AML-193 (cell line): Measurements from ENCODE around the gene MYOC.
"Not testable (repeated sequence)": the region's sequence is repeated elsewhere in the genome, so short reads cannot be mapped to it uniquely, and the experiment has no call there.

ENCODE experiments used
- DNase-seq, 2 experiments: peaks; one replicate each; lab custom pipeline; 2025; lab: John Stamatoyannopoulos, UW

Gene MYOC

DNA sequence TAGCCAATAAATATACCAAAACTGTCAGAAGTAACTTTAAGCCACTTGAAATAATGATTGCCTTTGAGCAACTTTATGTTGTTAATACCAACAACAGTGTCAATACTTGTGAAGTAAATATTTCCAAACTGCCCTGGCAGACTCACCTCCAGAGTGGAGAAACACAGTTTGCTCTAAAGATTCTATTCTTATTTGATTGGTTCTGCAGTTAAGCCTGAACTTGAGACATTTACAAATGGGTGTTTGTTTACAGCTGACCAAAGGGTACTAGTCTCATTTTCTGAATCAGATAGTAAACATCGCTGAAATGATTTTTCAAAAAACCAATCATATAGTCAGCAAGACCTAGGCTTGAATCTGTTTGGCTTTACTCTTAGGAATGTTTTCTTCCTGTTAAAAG is 1.3 kb upstream of the MYOC start:
- no peak for DNase-seq

DNA sequence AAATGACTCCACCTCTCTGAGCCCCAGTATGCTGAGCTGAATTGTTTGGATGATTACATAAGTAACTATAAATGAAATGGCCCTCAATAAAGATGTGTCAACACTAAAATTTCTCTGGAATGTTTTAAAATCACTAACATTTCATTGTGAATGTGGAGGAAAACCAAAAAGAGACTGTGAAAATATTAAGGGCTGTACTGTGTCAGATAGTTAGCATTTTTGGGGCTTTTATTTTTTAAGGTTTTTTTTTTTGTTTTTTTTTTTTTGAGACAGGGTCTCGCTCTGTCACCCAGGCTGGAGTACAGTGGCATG is 6.3 kb downstream of the MYOC start:
- DNase-seq = no peak

DNA sequence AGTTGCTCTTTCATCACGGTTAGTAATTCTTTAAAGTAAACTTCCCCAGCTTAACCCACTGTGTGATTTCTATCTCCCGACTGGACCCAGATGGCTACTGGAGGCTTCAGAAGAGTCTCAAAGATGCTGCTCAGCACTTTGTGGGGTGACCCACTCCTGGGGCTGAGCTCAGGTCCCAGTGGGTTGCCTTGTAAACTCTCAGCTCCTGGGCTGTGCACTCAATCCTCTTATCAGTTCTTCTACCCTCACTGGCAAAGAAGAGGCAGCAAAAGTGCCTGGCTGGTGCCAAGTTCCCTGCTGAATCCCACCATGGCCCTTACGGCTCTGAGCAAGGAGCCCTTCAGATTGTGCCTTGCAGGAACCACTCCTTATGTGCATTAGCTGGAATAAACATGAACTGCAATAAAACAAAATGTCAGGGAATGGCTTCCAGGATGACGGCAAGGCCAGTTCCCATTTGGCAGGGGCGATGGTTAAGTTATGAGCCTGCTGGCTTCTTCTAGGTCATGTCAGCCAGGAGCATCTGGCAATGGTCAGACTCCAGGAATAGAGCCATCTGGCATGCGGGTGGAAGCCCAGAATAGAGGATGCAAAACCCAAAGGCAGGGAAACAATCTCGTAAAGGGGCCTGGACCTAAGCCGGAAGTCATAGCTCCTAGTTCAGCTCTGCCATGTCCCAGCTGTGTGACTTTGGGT is 6.8 kb downstream of the MYOC start:
- DNase-seq = no peak

DNA sequence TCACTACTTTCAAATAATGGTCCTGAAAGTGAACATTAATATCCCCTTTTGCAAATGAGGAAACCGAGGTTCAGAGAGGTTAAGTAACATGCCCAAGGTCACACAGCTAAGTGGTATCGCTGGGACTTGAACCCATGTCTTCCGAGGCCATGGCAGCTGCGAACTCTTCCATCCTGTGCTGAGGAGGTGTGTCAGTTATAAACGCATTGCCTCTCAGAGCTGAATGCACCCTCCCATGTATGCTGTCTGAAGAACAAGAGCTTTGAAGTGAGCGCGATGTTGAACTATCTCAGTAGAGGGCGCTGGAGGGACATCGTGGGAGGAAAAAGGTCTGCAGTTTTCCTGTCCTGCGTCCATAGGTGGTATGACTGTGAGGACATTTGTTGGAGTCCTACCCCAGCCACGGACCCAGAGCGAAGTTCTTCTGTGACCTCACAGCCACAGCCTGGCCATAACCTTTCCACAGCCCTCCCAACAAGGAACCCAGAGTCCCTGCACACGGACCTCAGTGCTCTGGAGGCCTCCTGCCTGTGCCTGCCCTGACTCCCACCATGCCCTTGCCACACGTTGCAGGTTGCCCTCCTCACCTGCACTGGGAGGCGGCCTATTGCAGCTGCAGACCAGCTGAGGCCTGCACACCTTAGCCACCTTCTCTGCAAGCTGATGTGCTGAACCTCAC is 7.5 kb downstream of the MYOC start:
- DNase-seq = peak; percentile 75 to 78

DNA sequence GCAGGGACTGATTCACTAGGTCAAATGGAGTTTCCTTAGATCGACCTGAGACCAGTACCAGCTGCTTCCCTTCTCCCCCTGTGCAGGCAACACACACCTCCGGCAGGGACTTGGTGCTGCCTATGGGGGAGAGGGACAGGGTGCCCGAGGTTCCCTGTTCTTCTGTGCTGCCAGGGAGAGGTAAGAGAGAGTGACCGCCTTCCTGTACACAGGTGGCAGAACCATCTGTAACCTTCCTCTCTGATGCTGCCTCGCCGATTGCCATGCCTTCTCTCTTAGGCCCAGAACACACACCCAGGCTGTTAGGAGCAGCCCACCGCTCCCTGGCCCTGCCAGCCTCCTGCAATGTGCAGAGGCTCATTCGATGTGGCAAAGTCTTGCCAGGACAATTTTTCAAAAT is 9.3 kb downstream of the MYOC start:
- DNase-seq = no peak

DNA sequence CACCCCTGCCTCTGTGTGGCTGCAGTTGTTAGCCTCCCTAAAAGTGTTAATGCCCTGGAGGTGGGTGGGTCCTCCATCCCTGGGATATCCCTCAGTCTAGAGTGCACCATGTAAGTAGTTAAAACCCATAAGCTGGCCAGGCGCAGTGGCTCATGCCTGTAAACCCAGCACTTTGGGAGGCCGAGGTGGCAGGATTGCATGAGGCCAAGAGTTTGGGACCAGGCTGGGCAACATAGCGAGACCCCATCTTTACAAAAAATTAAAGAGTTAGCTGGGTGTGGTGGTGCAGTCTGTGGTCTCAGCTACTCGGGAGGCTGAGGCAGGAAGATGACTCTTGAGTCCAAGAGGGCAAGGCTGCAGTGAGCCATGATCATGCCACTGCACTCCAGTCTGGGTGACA is 10.3 kb downstream of the MYOC start:
- DNase-seq = no peak

DNA sequence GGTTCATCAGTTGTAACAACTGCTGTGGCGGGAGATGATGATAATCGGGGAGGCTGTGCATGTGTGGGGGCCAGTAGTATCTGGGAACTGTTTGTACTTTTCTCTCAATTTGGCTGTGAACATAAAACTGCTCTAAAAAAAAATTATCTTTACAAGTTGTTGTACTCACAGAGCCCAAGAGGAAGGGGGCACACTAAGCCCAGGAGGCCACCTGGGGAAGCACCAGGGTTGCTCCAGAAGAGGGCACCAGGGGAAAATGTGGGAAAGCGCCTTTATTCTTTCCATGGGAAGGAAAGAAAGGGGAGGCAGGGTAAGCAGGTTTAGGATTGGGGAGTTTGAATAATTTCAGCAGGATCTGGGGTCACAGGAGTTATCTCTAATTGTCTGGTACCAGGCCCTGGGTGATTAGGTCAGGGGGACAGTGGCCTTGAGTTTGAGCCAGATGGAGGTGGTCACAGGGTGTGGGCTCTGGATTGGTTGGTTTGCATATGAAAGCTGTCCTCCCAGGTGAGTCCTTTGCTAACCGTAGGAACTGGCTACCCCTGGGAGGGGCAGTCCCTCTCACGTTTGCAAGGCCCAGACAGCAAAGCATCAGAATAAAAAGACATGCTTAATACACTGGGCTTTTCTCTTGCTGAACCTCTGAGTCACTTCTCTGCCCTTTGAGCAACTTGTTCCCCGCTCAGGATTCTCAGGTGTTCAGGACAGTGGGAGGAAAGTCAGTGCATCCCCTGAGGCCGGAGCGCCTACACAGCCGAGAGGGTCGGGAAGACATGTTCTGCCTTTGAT is 11.2 kb downstream of the MYOC start:
- no peak for DNase-seq

DNA sequence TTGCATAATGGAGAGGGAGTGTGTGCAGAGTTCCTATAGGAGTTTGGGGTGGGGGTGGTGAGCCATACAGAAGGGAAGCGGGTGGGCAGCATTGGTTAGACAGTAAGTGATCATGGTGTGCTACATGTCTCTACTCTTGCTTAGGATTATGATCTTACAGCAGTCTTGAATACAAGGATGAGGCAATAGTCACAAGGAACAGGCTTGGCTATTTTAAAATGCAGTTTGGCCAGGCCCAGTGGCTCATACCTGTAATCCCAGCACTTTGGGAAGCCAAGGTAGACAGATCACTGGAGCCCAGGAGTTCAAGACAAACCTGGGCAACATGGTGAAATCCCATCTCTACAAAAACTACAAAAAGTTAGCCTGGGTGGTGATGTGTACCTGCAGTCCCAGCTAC is 12.3 kb downstream of the MYOC start:
- DNase-seq = no peak

DNA sequence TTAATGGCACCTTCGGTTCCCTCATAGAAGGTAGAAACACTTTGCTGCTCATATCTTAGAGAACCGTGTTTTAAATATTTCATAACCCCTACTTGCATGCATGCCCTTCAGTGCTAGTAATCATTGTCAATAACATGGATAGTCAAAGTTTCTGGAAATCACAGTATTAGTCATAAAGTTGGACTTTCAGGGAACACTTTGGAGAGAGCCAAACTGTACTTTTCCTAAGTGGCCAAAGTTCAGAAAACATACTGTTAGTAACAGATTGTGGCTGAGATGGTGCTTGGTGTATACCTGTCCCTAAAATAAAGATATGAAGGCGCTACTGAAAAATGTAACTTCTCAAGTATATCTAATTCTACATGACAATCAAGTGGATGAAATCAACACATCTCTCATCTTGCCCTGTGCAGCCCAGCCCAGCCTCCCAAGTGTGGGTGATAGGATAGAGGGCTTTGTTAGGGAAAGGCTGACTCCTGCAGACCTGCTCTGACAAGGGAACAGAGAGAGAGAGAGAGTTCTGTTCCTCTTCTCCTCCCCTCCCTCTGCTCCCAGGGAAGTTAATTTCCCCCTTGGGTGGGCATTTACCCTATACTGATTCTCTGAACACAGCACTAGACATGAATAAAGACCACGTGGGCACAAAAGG is 14.4 kb downstream of the MYOC start:
- no peak for DNase-seq

DNA sequence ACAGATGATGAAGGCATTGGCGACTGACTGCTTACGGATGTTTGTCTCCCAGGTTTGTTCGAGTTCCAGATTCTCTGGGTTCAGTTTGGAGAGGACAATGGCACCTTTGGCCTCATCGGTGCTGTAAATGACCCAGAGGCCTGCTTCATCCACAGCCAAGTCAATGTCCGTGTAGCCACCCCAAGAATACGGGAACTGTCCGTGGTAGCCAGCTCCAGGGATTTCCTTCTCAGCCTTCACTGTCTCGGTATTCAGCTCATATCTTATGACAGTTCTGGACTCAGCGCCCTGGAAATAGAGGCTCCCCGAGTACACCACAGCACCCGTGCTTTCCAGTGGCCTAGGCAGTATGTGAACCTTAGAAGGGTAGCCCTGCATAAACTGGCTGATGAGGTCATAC is 16.3 kb downstream of the MYOC start:
- DNase-seq = no peak

DNA sequence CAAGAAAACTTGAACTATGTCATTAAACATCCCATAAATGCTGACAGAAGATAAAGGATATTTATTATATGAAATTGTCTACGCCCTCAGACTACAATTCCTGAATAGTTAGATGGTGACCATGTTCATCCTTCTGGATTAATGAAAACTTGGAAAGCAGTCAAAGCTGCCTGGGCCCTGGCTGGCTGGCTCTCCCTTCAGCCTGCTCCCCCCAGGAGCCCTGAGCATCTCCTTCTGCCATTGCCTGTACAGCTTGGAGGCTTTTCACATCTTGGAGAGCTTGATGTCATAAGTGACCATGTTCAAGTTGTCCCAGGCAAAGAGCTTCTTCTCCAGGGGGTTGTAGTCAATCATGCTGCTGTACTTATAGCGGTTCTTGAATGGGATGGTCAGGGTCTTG is 16.8 kb downstream of the MYOC start:
- DNase-seq = no peak

DNA sequence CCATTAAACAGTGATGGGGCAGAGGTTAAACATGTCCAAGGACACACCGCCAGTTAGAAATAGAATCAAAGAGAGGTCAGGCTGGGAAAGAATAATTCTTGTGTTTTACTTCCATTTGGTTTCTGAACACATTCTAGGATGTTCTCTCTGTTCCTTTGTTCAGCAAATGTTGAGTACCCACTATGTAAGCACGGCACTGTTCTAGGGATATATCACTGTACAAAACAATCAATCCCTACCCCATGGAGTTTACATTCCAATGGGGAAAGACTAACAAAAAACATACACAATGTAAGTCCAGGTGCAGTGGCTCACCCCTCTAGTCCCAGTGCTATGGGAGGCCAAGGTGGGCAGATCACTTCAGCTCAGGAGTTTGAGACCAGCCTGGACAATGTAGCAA is 24.3 kb downstream of the MYOC start:
- no peak for DNase-seq

DNA sequence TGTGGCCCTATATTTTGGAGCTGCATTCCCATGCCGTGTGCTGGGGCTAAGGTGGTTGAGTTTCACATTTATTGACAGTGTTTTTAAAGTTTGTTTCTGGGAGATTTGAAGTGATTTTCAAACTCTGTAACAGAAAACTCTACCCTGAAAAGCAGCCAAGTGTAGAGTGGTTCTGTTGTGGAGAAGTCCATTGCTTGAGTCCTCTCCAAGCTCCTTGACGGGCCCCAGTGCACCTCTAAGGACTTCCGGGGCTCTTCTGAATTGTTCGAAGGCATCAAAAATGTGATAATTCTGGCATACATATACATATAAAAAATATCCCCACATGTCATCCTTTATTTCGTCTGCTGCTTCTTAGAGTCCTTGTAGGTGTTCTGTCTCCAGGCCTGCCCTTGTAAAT is 25.5 kb downstream of the MYOC start:
- no peak for DNase-seq

DNA sequence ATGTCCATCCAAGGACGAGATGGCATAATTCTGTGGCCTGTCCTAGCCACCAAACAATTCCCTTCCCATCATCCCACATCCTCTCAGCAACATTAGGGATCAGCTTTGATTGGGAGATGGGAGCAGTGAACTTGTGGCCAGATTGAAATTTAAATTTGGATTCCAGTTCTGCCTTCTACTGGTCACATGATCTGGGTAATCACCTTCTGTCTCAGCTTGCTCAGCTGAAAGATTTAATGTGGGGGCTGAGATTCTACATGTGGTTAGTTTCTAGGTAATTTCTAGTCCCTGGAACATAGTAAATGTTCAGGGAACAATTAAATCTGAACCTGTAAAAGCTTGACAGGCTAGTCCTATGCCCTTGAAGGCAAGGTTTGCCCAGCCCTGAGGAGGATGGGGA is 27.3 kb downstream of the MYOC start:
- no peak for DNase-seq

DNA sequence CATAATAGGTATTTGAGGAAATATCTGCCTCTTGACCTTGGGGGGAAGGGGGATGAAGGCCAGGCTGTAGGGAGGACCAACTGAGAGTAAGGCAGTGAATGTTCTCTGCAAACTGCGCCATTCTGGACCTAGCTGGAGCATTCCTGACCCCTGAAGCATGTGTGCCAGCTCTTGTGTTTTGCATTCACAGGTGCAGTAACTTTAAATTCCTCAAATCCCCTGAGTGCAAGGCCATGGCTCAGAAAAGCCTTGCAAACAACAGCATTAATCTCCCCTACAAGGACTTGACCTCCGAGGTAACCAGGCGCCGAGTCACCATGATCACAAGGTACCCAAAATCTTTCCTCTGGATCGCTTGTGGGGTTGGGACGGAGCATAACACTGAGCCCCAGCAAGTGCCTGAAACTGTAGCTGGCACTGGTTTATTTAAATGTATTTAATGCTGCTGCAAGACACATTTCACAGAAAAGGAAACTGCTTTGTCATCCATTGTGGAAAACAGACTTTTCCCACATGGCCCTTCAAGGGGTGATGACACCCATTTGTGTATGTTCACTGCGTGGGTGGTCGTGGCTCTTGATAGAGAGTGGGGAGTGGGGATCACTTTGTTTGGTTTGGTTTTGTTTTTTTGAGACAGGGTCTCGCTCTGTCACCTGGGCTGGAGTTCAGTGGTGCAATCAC is 28.7 kb downstream of the MYOC start:
- no peak for DNase-seq

DNA sequence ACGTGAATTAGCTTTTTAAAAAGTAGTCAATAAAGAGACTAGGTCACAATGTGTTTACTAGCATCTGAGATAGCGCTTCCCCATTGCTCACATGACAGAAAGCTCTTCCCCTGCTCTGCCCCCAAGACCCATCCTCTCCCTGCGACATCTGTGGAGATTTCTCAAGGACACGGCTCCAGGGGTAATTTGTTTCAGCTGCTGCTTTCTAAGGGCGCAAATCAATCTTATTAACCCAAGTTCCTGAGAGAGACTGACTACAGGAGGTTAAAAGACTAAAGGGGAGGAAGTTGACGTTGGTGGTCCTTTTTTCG is 30.4 kb downstream of the MYOC start, which contains the start of gene MYOCOS:
Gene MYOCOS, plus strand, starts transcription at position 92 of the 311 bp plus-strand sequence. CDS start 1,641 bp downstream, outside the sequence.
- DNase-seq = no peak

DNA sequence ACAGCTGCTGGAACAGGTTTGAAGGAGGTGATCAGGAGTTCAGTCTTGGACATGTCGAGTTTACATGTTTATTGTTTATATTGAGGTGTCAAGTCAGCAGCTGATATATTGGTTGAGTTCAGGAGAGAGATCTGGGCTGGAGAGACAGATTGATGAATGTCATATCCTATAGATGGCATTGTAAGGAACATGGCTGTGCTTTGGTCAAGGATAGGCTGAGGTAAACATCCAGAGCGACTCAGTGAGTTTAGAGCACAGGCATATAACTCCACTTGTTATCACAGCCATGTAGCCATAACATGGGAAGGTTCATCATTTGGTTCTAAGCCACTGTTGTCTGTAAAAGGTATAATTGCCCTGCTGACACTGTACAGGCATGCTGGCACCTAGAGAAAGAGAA is 35.9 kb downstream of the MYOC start:
- DNase-seq = no peak

DNA sequence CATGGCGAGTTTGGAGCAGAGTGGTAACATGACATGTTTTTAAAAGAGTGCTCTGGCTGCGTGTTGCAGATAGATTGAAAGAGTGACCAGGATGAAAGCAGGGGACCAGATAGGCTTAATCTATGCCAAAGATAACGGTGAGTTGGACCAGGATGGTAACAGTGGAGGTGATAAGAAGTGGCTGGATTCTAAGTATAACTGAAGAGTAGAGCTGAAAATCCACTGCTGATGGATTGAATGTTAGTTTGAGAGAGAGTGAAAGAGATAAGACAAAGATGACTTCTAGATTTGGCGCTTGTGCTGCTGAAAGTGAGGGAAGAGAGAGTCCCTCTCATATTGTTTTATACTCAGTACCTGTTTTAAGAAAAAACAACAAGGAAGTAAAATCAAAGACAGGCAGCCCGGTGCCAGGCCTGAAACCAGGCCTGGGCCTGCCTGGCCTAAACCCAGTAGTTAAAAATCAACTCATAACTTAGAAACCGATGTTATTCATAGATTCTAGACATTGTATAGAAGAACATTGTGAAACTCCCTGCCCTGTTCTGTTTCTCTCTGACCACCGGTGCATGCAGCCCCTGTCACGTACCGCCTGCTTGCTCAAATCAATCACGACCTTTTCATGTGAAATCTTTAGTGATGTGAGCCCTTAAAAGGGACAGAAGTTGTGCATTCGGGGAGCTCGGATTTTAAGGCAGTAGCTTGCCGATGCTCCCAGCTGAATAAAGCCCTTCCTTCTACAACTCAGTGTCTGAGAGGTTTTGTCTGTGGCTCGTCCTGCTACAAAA is 37.2 kb downstream of the MYOC start:
- DNase-seq = not testable (repeated sequence)

DNA sequence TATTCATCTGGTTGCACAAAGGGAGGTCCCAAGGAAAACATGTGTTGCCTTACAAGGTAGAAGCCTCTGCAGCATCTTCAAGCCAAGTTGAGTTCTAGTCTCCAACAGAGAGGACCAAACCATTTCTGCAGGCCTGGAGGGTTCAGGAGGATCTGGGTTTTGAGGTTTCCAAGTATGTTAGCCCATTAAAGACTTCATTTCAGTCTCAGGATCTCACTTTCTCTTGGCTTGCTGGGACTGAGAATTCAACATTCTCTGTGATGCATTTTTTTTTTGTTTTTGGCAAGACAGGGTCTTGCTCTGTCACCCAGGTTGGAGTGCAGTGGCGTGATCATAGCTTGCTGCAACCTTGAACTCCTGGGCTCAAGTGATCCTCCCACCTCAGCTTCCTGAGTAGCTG is 39.2 kb downstream of the MYOC start:
- no peak for DNase-seq

DNA sequence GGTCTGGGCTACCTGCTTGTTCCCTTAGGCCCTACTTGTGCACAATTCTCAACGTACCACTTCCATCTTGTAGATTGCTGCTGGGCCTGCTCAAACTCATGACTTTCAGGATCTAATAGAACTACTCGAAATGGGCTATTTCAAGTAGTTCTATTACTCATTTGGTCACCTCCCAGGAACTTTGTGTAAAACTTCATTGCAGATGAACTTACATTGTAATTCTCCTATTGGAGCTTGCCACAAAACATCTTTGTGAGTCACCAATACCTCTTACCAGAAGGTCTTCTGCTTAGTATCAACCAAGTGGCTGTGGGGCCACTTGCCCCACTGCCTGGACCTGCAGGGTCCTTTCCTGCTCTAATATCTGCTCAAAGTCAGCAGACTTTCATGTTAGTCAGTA is 41.2 kb downstream of the MYOC start:
- no peak for DNase-seq

DNA sequence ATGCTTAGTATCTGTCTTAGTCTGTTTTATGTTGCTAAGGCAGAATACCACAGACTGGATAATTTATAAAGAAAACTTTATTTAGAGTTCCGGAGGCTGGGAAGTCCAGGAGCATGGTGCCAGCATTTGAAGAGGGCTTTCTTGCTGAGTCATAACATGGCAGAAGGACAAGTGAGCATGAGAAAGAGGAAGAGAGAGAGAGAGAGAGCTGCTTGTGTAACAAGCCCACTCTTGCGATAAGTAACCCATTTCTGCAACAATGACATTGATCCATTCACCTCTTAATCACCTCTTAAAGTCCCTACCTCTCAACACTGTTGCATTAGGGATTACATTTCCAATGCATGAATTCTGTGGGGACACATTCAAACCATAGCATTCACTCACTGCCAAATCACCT is 42.1 kb downstream of the MYOC start:
- peak; percentile 37 to 46 for DNase-seq
